ENCODE measurements around the gene IFNA10.
"Not testable (repeated sequence)": the region's sequence is repeated elsewhere in the genome, so short reads cannot be mapped to it uniquely, and the experiment has no call there.

Gene IFNA10

DNA sequence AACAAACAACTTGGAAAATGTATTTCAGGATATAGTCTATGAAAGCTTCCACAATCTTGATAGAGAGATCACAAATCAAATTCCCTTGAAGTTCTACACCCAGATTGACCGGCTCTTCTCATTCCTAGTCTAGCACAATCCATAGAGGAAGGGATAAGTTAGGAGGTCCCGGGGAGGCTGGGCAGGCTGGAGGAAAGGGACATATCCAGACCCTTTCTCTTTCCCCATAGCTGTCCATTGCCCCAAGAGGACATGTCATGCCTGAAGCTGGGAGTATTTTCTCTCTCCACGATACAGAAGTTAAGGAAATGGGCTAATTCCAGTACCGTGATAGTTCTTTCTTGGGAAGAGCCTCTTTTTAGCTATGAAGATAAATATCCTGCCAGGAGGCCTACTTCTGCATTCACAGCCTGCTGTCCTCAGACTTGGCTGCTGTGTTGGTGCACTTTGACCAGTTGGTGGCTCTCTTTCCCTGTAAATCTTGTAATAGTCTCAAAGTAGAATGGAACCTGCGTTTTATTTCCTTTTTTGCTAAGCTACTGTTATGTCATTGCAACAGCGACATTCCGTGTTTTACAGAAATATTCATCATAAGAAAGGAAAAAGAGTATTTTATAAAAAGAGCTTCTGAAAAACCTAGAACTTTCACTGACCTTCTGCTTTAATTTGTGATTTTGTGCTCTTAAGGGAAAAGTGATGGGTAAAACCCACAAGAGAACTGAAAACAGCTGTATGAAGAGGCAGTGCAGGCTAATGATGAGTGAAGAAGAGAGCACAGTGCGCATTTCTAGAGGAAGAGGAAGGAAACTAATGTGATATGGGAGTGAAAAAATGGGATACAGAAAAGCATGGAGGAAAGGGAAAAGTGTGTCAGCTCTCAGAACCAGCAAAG lies 28.8 kb upstream of the IFNA10 start:
- not testable (repeated sequence) for H3K4me3 ChIP-seq (ENCODE audit: low read length)
- peak; percentile 59 for DNase-seq (ENCODE audit: low read depth)
- TF ChIP-seq, protein P1, sequence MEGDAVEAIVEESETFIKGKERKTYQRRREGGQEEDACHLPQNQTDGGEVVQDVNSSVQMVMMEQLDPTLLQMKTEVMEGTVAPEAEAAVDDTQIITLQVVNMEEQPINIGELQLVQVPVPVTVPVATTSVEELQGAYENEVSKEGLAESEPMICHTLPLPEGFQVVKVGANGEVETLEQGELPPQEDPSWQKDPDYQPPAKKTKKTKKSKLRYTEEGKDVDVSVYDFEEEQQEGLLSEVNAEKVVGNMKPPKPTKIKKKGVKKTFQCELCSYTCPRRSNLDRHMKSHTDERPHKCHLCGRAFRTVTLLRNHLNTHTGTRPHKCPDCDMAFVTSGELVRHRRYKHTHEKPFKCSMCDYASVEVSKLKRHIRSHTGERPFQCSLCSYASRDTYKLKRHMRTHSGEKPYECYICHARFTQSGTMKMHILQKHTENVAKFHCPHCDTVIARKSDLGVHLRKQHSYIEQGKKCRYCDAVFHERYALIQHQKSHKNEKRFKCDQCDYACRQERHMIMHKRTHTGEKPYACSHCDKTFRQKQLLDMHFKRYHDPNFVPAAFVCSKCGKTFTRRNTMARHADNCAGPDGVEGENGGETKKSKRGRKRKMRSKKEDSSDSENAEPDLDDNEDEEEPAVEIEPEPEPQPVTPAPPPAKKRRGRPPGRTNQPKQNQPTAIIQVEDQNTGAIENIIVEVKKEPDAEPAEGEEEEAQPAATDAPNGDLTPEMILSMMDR (IDR thresholded peaks at IDR 0.05; ENCODE audit: insufficient read depth, low read depth, low read length, missing control alignments), result peak; percentile 64

DNA sequence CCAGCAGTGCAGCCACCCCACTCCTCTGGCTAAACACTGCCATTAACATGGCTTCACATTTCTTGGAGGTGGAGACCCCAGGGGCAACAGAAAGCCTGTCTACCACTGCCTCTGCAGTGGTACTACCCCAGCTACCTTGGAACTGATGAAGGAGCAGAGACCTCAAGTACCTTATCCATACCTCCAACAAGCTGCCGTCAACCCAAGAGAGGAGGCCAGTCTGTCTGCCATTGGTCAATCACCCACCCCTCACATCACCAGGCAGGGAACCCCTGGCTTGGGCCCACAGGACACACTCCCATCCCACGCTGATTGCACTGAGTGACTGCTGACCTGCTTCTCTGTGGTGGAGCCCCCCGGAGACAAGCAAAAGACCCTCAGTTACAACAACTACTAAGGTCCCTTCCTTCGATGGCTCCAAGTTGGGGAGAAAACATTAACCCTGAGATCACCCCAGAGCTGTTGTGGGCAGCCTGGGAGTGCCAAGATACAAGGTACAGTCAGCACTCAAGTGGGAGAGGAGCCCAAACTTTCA lies 27.3 kb upstream of the IFNA10 start:
- H3K4me3 ChIP-seq (ENCODE audit: low read length), result no peak overlapping the region
- TF ChIP-seq, protein P1 (IDR thresholded peaks at IDR 0.05; ENCODE audit: insufficient read depth, low read depth, low read length, missing control alignments), result no peak
- DNase-seq (ENCODE audit: low read depth), result no peak

DNA sequence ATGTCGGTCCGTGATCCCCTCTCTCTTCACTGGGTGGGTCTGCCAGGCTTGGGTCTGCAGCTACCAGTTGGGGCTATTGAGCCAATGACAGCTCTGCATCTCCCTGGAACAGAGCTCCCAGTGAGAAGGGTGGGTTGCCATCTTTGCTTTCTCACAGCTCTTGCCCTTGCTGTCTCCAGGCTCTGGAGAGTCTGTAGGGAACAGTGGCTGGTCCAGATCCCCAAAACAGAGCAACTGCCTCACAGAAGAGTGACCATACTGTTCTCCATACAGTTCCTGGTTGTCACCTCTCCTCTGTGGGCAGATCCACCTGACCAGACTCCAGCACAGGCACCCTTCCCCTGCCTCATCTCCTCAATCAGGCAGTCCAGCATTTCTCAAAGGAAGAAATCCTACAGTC lies 26.3 kb upstream of the IFNA10 start:
- TF ChIP-seq, protein P1 (IDR thresholded peaks at IDR 0.05; ENCODE audit: insufficient read depth, low read depth, low read length, missing control alignments), result no peak
- no peak for DNase-seq (ENCODE audit: low read depth)
- no peak overlapping the region for H3K4me3 ChIP-seq (ENCODE audit: low read length)

DNA sequence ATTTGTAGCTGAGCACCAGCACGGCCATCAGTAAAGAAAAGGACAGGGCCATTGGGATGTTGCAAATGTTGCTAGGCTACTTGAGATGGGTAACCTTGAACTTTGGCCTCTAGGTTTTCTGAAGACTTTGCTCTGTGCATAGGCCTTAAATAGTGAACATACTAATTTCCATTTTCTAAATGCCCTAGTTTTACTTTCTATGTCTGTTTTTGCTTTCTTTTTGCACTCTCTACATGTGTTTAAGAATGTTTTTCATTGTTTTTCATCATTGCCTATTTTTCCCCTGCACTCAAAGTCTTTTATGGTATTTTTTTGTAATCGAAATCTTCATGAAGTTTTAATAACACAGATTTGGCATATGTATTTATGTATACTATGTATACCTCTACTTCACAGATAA lies 21.2 kb upstream of the IFNA10 start, which contains the start of gene IFNA17:
Gene IFNA17 (minus strand): TSS at position 101 of the 400 bp plus-strand sequence. CDS start 49 bp downstream, at position 52.
- TF ChIP-seq, protein P1 (IDR thresholded peaks at IDR 0.05; ENCODE audit: insufficient read depth, low read depth, low read length, missing control alignments), result no peak
- DNase-seq (ENCODE audit: low read depth), result no peak
- H3K4me3 ChIP-seq (ENCODE audit: low read length), result no peak within 1 kb of the TSS

DNA sequence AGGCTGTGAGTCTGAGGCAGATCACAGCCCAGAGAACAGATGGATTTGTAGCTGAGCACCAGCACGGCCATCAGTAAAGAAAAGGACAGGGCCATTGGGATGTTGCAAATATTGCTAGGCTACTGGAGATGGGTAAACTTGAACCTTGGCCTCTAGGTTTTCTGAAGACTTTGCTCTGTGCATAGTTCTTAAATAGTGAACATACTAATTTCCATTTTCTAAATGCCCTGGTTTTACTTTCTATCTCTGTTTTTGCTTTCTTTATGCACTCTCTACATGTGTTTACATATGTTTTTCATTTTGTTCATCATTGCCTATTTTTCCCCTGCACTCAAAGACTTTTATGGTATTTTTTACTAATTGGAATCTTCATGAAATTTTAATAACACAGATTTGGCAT lies 10.3 kb upstream of the IFNA10 start, which contains the start of gene IFNA16:
Gene IFNA16 (minus strand): TSS at position 101 of the 400 bp plus-strand sequence. CDS start 6 bp downstream, at position 95.
- not testable (repeated sequence) for H3K4me3 ChIP-seq (ENCODE audit: low read length); DNase-seq (ENCODE audit: low read depth)

DNA sequence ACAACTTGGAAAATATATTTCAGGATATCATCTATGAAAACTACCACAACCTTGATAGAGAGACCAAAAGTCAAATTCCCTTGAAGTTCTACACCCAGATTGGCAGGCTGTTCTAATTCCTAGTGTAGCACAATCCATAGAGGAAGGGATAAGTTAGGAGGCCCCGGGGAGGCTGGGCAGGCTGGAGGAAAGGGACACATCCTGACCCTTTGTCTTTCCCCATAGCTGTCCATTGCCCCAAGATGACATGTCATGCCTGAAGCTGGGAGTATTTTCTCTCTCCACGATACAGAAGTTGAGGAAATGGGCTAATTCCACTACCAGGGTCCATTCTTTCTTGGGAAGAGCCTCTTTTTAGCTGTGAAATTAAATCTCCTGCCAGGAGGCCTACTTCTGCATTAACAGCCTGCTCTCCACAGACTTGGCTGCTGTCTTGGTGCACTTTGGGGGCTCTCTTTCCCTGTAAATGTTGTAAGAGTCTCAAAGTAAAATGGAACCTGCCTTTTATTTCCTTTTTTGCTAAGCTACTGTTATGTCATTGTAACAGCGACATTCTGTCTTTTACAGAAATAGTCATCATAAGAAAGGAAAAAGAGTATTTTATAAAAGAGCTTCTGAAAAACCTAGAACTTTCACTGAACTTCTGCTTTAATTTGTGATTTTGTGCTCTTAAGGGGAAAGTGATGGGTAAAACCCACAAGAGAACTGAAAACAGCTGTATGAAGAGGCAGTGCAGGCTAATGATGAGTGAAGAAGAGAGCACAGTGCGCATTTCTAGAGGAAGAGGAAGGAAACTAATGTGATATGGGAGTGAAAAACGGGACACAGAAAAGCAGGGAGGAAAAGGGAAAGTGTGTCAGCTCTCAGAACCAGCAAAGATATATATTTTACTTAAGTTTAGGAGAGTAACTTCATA lies 6.7 kb upstream of the IFNA10 start:
- not testable (repeated sequence) for H3K4me3 ChIP-seq (ENCODE audit: low read length)
- DNase-seq (ENCODE audit: low read depth), result peak; percentile 11
- TF ChIP-seq, protein P1 (IDR thresholded peaks at IDR 0.05; ENCODE audit: insufficient read depth, low read depth, low read length, missing control alignments), result peak; percentile 48

DNA sequence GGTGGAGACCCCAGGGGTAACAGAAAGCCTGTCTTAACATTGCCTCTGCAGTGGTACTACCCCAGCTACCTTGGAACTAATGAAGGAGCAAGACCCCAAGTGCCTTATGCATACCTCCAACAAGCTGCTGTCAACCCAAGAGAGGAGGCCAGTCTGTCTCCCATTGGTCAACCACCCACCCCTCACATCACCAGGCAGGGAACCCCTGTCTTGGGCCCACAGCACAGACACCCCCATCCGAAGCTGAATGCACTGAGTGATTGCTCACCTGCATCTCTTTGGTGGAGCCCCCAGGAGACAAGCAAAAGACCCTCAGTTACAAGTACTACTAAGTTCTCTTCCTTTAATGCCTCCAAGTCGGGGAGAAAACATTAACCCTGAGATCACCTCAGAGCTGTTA lies 5.2 kb upstream of the IFNA10 start:
- DNase-seq (ENCODE audit: low read depth); H3K4me3 ChIP-seq (ENCODE audit: low read length): not testable (repeated sequence)

DNA sequence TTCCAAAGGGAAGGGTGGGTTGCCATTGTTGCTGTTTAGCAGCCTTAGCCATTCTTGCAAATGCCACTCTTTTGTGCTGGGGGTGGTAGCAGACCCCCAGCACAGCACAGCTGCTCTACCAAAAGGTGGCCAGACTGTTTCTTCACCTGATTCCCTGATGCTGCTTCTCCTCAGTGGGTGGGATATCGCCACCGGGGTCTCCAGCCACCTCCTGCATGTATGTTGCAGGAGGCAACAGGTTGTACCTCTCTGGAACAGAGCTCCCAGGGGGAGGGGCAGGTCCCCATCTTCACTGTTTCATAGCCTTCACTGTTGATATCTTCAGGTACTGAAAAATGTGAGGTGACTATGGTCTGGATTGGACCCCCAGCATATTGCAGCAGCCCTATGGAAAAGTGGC lies 3.8 kb upstream of the IFNA10 start:
- not testable (repeated sequence) for DNase-seq (ENCODE audit: low read depth); H3K4me3 ChIP-seq (ENCODE audit: low read length)

All from epithelial cell of esophagus (primary cell).